Transverse colon (tissue), 4 donors: ENCODE results near the gene SYPL2.

ENCODE experiments used
- POLR2AphosphoS5 ChIP-seq, 3 donors: sonication (generic); formaldehyde crosslinking; IDR thresholded peaks; one replicate each; pipeline ENCODE4 v1.6.1; 2016; ENCODE audit warnings: antibody characterized with exemption in 3 of 3
- TF ChIP-seq, protein P1 (sequence below), 5 experiments: fragments of 200-600 bp in 3 of 5; fragments of 450-650 bp in 2 of 5; sonication (generic) in 3 of 5; IDR thresholded peaks; 1 replicate in 2 of 5; 2 replicates in 3 of 5; pipeline ENCODE4 v1.5.1; 2016 to 2017; ENCODE audit warnings: antibody characterized with exemption in 5 of 5, inconsistent platforms in 3 of 5, mild to moderate bottlenecking in 2 of 5, moderate library complexity in 1 of 5

DNA sequence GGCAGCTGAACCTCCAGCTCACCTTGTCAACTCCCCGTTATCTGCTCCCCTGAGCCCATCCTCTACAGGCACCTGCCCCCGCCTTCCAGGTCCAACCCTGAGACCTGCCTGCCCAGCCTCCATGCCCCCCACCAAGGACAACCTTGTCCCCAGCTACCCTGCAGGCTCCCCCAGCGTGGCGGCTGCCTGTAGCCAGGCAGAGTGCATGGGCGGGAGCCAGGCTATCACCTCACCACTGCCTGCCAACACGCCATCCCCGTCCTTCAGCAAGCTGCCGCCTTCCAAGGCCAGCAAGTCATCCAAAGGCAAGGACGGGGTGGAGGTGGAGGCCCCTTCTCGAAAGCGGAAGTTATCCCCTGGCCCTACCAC, 24.6 kb downstream of the SYPL2 start:
- TF ChIP-seq, protein P1, sequence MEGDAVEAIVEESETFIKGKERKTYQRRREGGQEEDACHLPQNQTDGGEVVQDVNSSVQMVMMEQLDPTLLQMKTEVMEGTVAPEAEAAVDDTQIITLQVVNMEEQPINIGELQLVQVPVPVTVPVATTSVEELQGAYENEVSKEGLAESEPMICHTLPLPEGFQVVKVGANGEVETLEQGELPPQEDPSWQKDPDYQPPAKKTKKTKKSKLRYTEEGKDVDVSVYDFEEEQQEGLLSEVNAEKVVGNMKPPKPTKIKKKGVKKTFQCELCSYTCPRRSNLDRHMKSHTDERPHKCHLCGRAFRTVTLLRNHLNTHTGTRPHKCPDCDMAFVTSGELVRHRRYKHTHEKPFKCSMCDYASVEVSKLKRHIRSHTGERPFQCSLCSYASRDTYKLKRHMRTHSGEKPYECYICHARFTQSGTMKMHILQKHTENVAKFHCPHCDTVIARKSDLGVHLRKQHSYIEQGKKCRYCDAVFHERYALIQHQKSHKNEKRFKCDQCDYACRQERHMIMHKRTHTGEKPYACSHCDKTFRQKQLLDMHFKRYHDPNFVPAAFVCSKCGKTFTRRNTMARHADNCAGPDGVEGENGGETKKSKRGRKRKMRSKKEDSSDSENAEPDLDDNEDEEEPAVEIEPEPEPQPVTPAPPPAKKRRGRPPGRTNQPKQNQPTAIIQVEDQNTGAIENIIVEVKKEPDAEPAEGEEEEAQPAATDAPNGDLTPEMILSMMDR (IDR thresholded peaks at IDR 0.05), result no peak
- TF ChIP-seq POLR2AphosphoS5 (IDR thresholded peaks at IDR 0.05), result no peak
